ENCODE measurements around the gene RRH. TPM values are rescaled to one million over a fixed set of nuclear protein-coding genes. Genes with fewer than 3 reads are reported as not detected.

Gene RRH
- total RNA-seq, 1 donor: not detected

DNA sequence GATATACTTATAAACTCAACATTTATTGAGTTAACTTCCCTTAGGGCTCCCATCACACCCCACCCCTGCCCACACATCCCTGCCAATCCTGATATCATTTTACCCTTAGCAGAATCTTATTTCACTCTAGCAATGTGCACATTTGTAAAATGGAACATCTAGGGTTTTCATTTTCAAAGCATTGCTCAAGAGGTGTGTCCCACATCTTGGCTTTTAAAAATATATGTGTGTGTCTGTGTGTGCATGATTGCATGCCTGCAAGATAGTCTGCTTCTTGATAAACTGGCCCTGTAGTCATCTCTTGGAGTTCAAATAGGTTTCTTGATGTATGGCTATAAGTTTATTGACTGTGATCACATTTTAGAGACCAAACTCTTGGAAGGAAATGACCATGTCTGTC, 58.5 kb downstream of the RRH start:
- H3K4me3 ChIP-seq (ENCODE audit: low read depth, low read length): no peak overlapping the region
- TF ChIP-seq, protein P1, sequence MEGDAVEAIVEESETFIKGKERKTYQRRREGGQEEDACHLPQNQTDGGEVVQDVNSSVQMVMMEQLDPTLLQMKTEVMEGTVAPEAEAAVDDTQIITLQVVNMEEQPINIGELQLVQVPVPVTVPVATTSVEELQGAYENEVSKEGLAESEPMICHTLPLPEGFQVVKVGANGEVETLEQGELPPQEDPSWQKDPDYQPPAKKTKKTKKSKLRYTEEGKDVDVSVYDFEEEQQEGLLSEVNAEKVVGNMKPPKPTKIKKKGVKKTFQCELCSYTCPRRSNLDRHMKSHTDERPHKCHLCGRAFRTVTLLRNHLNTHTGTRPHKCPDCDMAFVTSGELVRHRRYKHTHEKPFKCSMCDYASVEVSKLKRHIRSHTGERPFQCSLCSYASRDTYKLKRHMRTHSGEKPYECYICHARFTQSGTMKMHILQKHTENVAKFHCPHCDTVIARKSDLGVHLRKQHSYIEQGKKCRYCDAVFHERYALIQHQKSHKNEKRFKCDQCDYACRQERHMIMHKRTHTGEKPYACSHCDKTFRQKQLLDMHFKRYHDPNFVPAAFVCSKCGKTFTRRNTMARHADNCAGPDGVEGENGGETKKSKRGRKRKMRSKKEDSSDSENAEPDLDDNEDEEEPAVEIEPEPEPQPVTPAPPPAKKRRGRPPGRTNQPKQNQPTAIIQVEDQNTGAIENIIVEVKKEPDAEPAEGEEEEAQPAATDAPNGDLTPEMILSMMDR (IDR thresholded peaks at IDR 0.05; ENCODE audit: insufficient read depth, low read depth, low read length): no peak
- no peak for DNase-seq (ENCODE audit: low read depth)

DNA sequence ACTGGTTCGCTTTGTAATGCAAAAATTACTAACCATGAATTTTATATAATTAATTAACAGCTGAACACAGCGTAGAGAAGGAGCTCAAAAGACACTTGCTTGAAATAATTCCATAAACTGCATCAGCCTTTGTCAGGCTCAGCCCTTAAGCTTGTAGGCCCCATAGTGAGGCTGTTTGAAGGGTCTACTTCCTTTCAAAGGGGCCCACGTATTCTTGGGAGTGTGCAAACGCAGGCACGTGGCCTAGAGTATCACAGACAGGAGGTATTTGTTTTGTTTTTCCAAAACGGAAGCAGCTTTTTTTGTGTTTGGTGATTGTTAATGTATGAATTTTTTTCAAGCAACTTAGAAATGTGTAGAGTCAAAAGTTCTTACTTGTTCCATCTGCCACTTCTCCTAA, 59.3 kb downstream of the RRH start:
- TF ChIP-seq, protein P1 (IDR thresholded peaks at IDR 0.05; ENCODE audit: insufficient read depth, low read depth, low read length): no peak
- no peak for DNase-seq (ENCODE audit: low read depth)
- no peak overlapping the region for H3K4me3 ChIP-seq (ENCODE audit: low read depth, low read length)

DNA sequence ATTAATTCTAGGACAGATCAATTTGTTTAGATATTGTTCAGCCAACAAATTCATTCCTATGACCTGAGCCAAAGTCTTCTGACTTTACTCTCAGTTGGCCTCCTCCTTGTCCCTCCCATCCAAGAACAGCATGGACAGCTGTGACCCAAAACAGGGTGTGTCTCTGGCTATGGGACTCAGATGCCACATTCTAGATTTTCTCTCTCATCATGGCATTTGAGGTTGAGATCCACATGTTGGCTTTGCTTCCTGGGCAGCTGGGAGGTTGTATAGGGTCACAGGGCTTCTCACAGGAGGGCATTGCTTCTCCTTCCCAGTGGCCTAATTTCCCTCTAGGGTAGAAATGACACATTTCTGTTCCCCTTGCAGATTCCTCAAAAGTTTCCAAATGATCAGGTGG, 62.3 kb downstream of the RRH start:
- DNase-seq (ENCODE audit: low read depth): no peak
- TF ChIP-seq, protein P1 (IDR thresholded peaks at IDR 0.05; ENCODE audit: insufficient read depth, low read depth, low read length): no peak

More for the DNA sequence above, 62.3 kb downstream of the RRH start:
- no peak overlapping the region for H3K4me3 ChIP-seq (ENCODE audit: low read depth, low read length)

Other genes with a start within 250 kb of the RRH start
- 22.2 and 26.3 TPM in 2 replicates for gene CASP6, start 124.5 kb upstream of the RRH start, total RNA-seq
- 11.7 and 14.2 TPM in 2 replicates for gene PLA2G12A, start 97.9 kb upstream of the RRH start, total RNA-seq
- 17.3 and 18.4 TPM in 2 replicates for gene CFI, start 26.0 kb upstream of the RRH start, total RNA-seq
- gene GAR1, start 12.2 kb upstream of the RRH start, total RNA-seq: 4.5 and 5.2 TPM in 2 replicates
- under 0.01 TPM in 1 of 2 replicates, not detected in the other for gene LRIT3, start 20.1 kb downstream of the RRH start, total RNA-seq
- 1.9 and 6.5 TPM in 2 replicates for gene EGF, start 84.9 kb downstream of the RRH start, total RNA-seq